Neural cell (in vitro differentiated cells): ENCODE data around the gene RPL13A. TPM values are rescaled to one million over a fixed set of nuclear protein-coding genes. Genes with fewer than 3 reads are reported as not detected.

Source experiments
- H2AFZ ChIP-seq: fragments of 200-600, 300-800 bp; sonication (generic), shearing (Covaris generic); 2 replicates; pipeline ENCODE4 v1.6.0; 2014; ENCODE audit warnings: low read depth, mild to moderate bottlenecking, antibody characterized with exemption, low read length, moderate library complexity
- H3F3A ChIP-seq: fragments of 200-600 bp; shearing (Covaris generic); 2 replicates; pipeline ENCODE4 v1.6.1; 2016; ENCODE audit warnings: mild to moderate bottlenecking, moderate library complexity, mixed read lengths, antibody characterized with exemption, low read length; ENCODE audit not compliant: insufficient read depth, poor library complexity, severe bottlenecking
- H3K27ac ChIP-seq: fragments of 200-600, 300-800 bp; sonication (generic), shearing (Covaris generic); 2 replicates; pipeline ENCODE4 v1.5.1; 2014; ENCODE audit warnings: mild to moderate bottlenecking, low read length, moderate library complexity
- H3K27me3 ChIP-seq: fragments of 300-800, 200-600 bp; sonication (generic), shearing (Covaris generic); 2 replicates; pipeline ENCODE4 v1.6.0; 2014; ENCODE audit warnings: mild to moderate bottlenecking, low read depth, low read length, moderate library complexity; ENCODE audit not compliant: insufficient read depth
- H3K36me3 ChIP-seq: fragments of 300-800, 200-600 bp; sonication (generic), shearing (Covaris generic); 2 replicates; pipeline ENCODE4 v1.5.1; 2014; ENCODE audit warnings: mild to moderate bottlenecking, antibody characterized with exemption, low read length, moderate library complexity; ENCODE audit not compliant: insufficient read depth
- H3K4me2 ChIP-seq: fragments of 300-800, 200-600 bp; sonication (generic), shearing (Covaris generic); 2 replicates; pipeline ENCODE4 v1.6.0; 2014; ENCODE audit warnings: mild to moderate bottlenecking, low read length
- H3K4me3 ChIP-seq: fragments of 300-800, 200-600 bp; sonication (generic), shearing (Covaris generic); 2 replicates; pipeline ENCODE4 v1.5.1; 2014; ENCODE audit warnings: mild to moderate bottlenecking, low read length, moderate library complexity
- H3K79me2 ChIP-seq: fragments of 200-600 bp; shearing (Covaris generic); replicated peaks from 2 replicates; pipeline ENCODE4 v1.6.0; 2014; ENCODE audit warnings: mild to moderate bottlenecking, low read length, moderate library complexity; ENCODE audit not compliant: insufficient read depth
- H3K9ac ChIP-seq: fragments of 300-800, 200-600 bp; sonication (generic), shearing (Covaris generic); 2 replicates; pipeline ENCODE4 v1.6.1; 2016; ENCODE audit warnings: mild to moderate bottlenecking, low read length, mixed read lengths
- H3K9me2 ChIP-seq: fragments of 200-600 bp; shearing (Covaris generic); 2 replicates; pipeline ENCODE4 v1.6.1; 2016; ENCODE audit warnings: mild to moderate bottlenecking, low read length, mixed read lengths; ENCODE audit not compliant: insufficient read depth
- H3K9me3 ChIP-seq: fragments of 200-600, 300-800 bp; sonication (generic), shearing (Covaris generic); 2 replicates; pipeline ENCODE4 v1.6.1; 2016; ENCODE audit warnings: mild to moderate bottlenecking, mixed run types, low read length, moderate library complexity, mixed read lengths
- H4K20me1 ChIP-seq: fragments of 200-600 bp; shearing (Covaris generic); 2 replicates; pipeline ENCODE4 v1.6.1; 2016; ENCODE audit warnings: mild to moderate bottlenecking, mixed run types; ENCODE audit not compliant: insufficient read depth
- CTCF ChIP-seq: fragments of 450-650 bp; IDR thresholded peaks from 2 replicates; pipeline ENCODE4 v1.5.1; 2014; ENCODE audit warnings: antibody characterized with exemption, mild to moderate bottlenecking, moderate library complexity; ENCODE audit not compliant: poor library complexity, severe bottlenecking
- EP300 ChIP-seq: fragments of 450-650 bp; conservative IDR thresholded peaks from 2 replicates; pipeline ENCODE4 v1.6.1; 2014; ENCODE audit warnings: antibody characterized with exemption, mild to moderate bottlenecking, moderate library complexity; ENCODE audit not compliant: poor library complexity, severe bottlenecking
- EZH2 ChIP-seq: fragments of 200-600, 300-800 bp; shearing (Covaris generic), sonication (generic); IDR thresholded peaks from 2 replicates; pipeline ENCODE4 v1.6.1; 2014; ENCODE audit warnings: antibody characterized with exemption, low read length, borderline replicate concordance, mild to moderate bottlenecking; ENCODE audit not compliant: insufficient read depth, poor library complexity, severe bottlenecking
- MXI1 ChIP-seq: fragments of 450-650 bp; conservative IDR thresholded peaks from 2 replicates; pipeline ENCODE4 v1.6.1; 2014; ENCODE audit warnings: antibody characterized with exemption, mild to moderate bottlenecking; ENCODE audit not compliant: poor library complexity, severe bottlenecking
- POLR2AphosphoS5 ChIP-seq: IDR thresholded peaks from 2 replicates; pipeline ENCODE4 v1.6.1; 2012
- RAD21 ChIP-seq: fragments of 450-650 bp; conservative IDR thresholded peaks from 2 replicates; pipeline ENCODE4 v1.6.1; 2014; ENCODE audit warnings: antibody characterized with exemption, mild to moderate bottlenecking, moderate library complexity
- REST ChIP-seq: IDR thresholded peaks from 2 replicates; pipeline ENCODE4 v1.6.1; 2012; ENCODE audit warnings: borderline replicate concordance
- SMC3 ChIP-seq: fragments of 450-650 bp; conservative IDR thresholded peaks from 2 replicates; pipeline ENCODE4 v1.6.1; 2014; ENCODE audit warnings: antibody characterized with exemption, mild to moderate bottlenecking, moderate library complexity; ENCODE audit not compliant: poor library complexity
- TAF1 ChIP-seq: IDR thresholded peaks from 2 replicates; pipeline ENCODE4 v1.6.1; 2012; ENCODE audit warnings: low read depth
- polyA plus RNA-seq: library from polyadenylated mRNA; depleted of rRNA; stranded (reverse); fragments of >200 nt; gene quantifications from 2 replicates; pipeline ENCODE4 v1.2.3, GENCODE V29; 2014

Gene RPL13A
- polyA plus RNA-seq, 1 donor from 2014 or later, result 2,313 TPM

GRCh38 chr19:49499030-49499670, 11.7 kb downstream of the RPL13A start:
- Histone ChIP-seq H4K20me1 (no peaks in the 10 kb centered on the region), H3K36me3 (peaks cover 10% of the 10 kb centered on the region), H3K9me2 (no peaks in the 10 kb centered on the region), H3K4me2 (no peak overlapping the region), H3F3A (no peaks in the 10 kb centered on the region), H3K9me3 (no peaks in the 10 kb centered on the region), H3K9ac (peak overlapping the region; percentile 38), H3K79me2 (peaks cover 20% of the 10 kb centered on the region), H3K27ac (no peak overlapping the region), H3K4me3 (peak overlapping the region; percentile 91), H3K27me3 (no peaks in the 10 kb centered on the region), H2AFZ (no peak overlapping the region)
- TF ChIP-seq EZH2, result no peak
- TF ChIP-seq EP300, result no peak
- TF ChIP-seq CTCF, result no peak
- TF ChIP-seq POLR2AphosphoS5, result no peak
- TF ChIP-seq MXI1, result no peak
- no peak for TF ChIP-seq TAF1
- no peak for TF ChIP-seq RAD21
- no peak for TF ChIP-seq SMC3
- TF ChIP-seq REST, result no peak

DNA sequence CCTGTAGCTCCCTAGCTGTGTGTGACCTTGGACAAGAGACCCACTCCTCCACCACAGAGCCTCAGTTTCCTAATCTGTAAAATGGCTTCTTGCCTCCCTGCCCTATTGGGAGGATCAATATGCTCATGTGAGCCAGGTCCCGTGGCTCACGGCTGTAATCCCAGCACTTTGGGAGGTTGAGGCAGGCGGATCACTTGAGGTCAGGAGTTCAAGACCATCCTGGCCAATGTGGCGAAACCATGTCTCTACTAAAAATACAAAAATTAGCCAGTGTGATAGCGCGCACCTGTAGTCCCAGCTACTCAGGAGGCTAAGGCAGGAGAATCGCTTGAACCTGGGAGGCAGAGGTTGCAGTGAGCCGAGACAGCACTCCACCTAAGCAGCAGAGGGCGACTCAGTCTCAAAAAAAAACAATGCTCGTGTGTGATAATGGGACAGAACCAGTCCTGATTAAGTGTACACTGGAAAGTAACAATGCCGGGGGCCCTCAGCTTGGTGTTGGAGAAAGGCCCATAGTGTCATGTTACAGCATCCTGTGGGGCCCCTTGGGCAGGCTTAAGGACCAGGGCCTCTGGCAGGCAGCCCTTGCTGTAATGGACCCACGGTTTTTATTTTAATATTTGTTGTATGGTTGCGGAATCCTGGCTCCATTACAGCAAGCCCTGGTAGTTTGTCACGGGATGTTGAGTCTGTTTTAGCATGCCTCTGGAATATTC, 15.6 kb downstream of the RPL13A start:
- peaks cover 3% of the 10 kb centered on the region for H3K79me2 ChIP-seq
- peaks cover 2% of the 10 kb centered on the region for H3K36me3 ChIP-seq
- H3K9ac ChIP-seq, result no peak overlapping the region
- TF ChIP-seq EP300 (no peak), SMC3 (peak; percentile 87), TAF1 (no peak), RAD21 (peak; percentile 77), CTCF (peak; percentile 77)
- H3K9me3 ChIP-seq, result no peaks in the 10 kb centered on the region
- no peak overlapping the region for H2AFZ ChIP-seq
- H3F3A ChIP-seq, result no peaks in the 10 kb centered on the region
- no peak overlapping the region for H3K27ac ChIP-seq
- H3K9me2 ChIP-seq, result no peaks in the 10 kb centered on the region
- no peak overlapping the region for H3K4me3 ChIP-seq
- H4K20me1 ChIP-seq, result no peaks in the 10 kb centered on the region
- H3K27me3 ChIP-seq, result no peaks in the 10 kb centered on the region
- no peak overlapping the region for H3K4me2 ChIP-seq
